Measurements from ENCODE around the gene COMMD6.

The COMMD6 gene

DNA sequence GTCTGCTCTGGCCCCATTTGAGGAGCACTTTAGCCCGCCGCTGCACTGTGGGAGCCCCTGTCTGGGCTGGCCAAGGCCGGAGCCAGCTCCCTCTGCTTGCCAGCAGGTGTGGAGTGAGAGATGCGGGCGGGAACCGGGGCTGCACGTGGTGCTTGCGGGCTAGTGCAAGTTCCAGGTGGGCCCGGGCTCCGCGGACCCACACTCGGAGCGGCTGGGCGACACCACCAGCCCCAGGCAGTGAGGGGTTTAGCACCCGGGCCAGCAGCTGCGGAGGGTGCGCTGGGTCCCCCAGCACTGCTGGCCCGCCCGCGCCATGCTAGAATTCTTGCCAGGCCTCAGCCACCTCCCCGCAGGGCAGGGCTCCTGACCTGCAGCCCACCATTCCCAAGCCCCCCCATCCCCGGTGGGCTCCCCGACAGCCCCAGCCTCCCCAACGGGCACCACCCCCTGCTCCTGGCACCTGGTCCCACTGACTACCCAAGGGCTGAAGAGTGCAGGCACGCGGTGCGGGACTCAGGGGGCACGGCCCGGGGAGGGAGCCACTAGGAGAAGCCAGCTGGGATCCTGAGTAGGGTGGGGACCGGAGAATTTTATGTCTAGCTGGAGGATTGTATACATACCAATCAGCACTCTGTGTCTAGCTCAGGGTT lies 19.1 kb downstream of the COMMD6 start:
- H3K36me3 ChIP-seq (ENCODE audit: insufficient read depth, low read length) = no peaks in the 10 kb centered on the region
- no peak overlapping the region for H3K4me3 ChIP-seq (ENCODE audit: low read length)
- no peak overlapping the region for H3K4me2 ChIP-seq (ENCODE audit: low read length)
- H3K9me3 ChIP-seq (replicated peaks; ENCODE audit: low read length) = no peaks in the 10 kb centered on the region
- H3K9ac ChIP-seq (ENCODE audit: low read depth, low read length) = no peak overlapping the region
- no peaks in the 10 kb centered on the region for H3K27me3 ChIP-seq (ENCODE audit: control insufficient read depth, insufficient read depth, low read length)
- no peaks in the 10 kb centered on the region for H3K4me1 ChIP-seq (ENCODE audit: control insufficient read depth, insufficient read depth, low read length)

GRCh38 chr13:75514080-75514995 lies 23.3 kb downstream of the COMMD6 start:
- Histone ChIP-seq H3K4me2 (ENCODE audit: low read length) (no peak overlapping the region), H3K4me1 (ENCODE audit: control insufficient read depth, insufficient read depth, low read length) (no peaks in the 10 kb centered on the region), H3K36me3 (ENCODE audit: insufficient read depth, low read length) (no peaks in the 10 kb centered on the region), H3K4me3 (ENCODE audit: low read length) (no peak overlapping the region), H3K9me3 (replicated peaks; ENCODE audit: low read length) (no peaks in the 10 kb centered on the region), H3K27me3 (ENCODE audit: control insufficient read depth, insufficient read depth, low read length) (no peaks in the 10 kb centered on the region), H3K9ac (ENCODE audit: low read depth, low read length) (no peak overlapping the region)

GRCh38 chr13:75513271-75513670 lies 24.4 kb downstream of the COMMD6 start:
- Histone ChIP-seq H3K4me1 (ENCODE audit: control insufficient read depth, insufficient read depth, low read length) (no peaks in the 10 kb centered on the region), H3K4me3 (ENCODE audit: low read length) (no peak overlapping the region), H3K36me3 (ENCODE audit: insufficient read depth, low read length) (no peaks in the 10 kb centered on the region), H3K9me3 (replicated peaks; ENCODE audit: low read length) (no peaks in the 10 kb centered on the region), H3K4me2 (ENCODE audit: low read length) (no peak overlapping the region), H3K27me3 (ENCODE audit: control insufficient read depth, insufficient read depth, low read length) (no peaks in the 10 kb centered on the region), H3K9ac (ENCODE audit: low read depth, low read length) (no peak overlapping the region)

- no peaks in the 10 kb centered on the region for H3K36me3 ChIP-seq (ENCODE audit: insufficient read depth, low read length)
Observed at GRCh38 chr13:75512253-75512652, 25.4 kb downstream of the COMMD6 start.

GRCh38 chr13:75511051-75511625 lies 26.5 kb downstream of the COMMD6 start:
- Histone ChIP-seq H3K36me3 (ENCODE audit: insufficient read depth, low read length) (no peaks in the 10 kb centered on the region), H3K9me3 (replicated peaks; ENCODE audit: low read length) (no peaks in the 10 kb centered on the region), H3K4me3 (ENCODE audit: low read length) (no peak overlapping the region), H3K9ac (ENCODE audit: low read depth, low read length) (no peak overlapping the region), H3K4me1 (ENCODE audit: control insufficient read depth, insufficient read depth, low read length) (no peaks in the 10 kb centered on the region), H3K27me3 (ENCODE audit: control insufficient read depth, insufficient read depth, low read length) (no peaks in the 10 kb centered on the region), H3K4me2 (ENCODE audit: low read length) (no peak overlapping the region)

More at GRCh38 chr13:75512253-75512652, 25.4 kb downstream of the COMMD6 start:
- Histone ChIP-seq H3K9me3 (replicated peaks; ENCODE audit: low read length) (no peaks in the 10 kb centered on the region), H3K4me2 (ENCODE audit: low read length) (no peak overlapping the region), H3K4me1 (ENCODE audit: control insufficient read depth, insufficient read depth, low read length) (no peaks in the 10 kb centered on the region), H3K9ac (ENCODE audit: low read depth, low read length) (no peak overlapping the region), H3K27me3 (ENCODE audit: control insufficient read depth, insufficient read depth, low read length) (no peaks in the 10 kb centered on the region), H3K4me3 (ENCODE audit: low read length) (no peak overlapping the region)

DNA sequence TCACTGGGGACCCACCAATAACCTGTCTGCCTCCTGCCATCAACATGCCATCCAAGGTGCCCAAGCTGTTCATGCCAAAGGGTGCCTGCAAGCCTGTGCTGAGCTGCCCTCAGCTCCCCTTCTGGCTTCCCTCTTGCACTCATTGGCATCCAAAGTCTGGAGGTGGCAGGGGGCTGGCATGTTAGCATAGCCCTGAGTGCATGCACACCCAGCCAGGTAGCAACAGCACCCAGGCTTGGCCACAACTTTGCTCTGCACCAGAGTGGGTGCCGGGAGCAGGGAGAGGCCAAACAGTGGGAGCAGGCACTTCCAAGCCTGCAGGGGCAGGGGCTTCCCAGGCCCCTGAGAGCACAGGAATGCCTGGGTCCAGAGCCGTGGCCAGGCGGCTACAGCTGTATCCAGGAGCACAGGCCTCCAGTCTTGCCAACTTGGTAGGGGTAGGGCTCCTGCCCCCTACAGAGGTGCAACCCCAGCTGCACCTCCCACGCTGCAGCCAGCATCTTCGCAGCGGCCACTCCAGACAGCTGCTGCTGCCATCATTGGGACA lies 29.6 kb downstream of the COMMD6 start:
- Histone ChIP-seq H3K9ac (ENCODE audit: low read depth, low read length) (no peak overlapping the region), H3K27me3 (ENCODE audit: control insufficient read depth, insufficient read depth, low read length) (no peaks in the 10 kb centered on the region), H3K4me3 (ENCODE audit: low read length) (no peak overlapping the region), H3K9me3 (replicated peaks; ENCODE audit: low read length) (no peaks in the 10 kb centered on the region), H3K36me3 (ENCODE audit: insufficient read depth, low read length) (no peaks in the 10 kb centered on the region), H3K4me1 (ENCODE audit: control insufficient read depth, insufficient read depth, low read length) (no peaks in the 10 kb centered on the region), H3K4me2 (ENCODE audit: low read length) (no peak overlapping the region)

GRCh38 chr13:75507027-75508001 lies 30.3 kb downstream of the COMMD6 start:
- H3K4me2 ChIP-seq (ENCODE audit: low read length) = no peak overlapping the region
- H3K9me3 ChIP-seq (replicated peaks; ENCODE audit: low read length) = no peaks in the 10 kb centered on the region
- H3K27me3 ChIP-seq (ENCODE audit: control insufficient read depth, insufficient read depth, low read length) = no peaks in the 10 kb centered on the region
- no peaks in the 10 kb centered on the region for H3K4me1 ChIP-seq (ENCODE audit: control insufficient read depth, insufficient read depth, low read length)
- H3K36me3 ChIP-seq (ENCODE audit: insufficient read depth, low read length) = no peaks in the 10 kb centered on the region
- H3K4me3 ChIP-seq (ENCODE audit: low read length) = no peak overlapping the region
- no peak overlapping the region for H3K9ac ChIP-seq (ENCODE audit: low read depth, low read length)

DNA sequence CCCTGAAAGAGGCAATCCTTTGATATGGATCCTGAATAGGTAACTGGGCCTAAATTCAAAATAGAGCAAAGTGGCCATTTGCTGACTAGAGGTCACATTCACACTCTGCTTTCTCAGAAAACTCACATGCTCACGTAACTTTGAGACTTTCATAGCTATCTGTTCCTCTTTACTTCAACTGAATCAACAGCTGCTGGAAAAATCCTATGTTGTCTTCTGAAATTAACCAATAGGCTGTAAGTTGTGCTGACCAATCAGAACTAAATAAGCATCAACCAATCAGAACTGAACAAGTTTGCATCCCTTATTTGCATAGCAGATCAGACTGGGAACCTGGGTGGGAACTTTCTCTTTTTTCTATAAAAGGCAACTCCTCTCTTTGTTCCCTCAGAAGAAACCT lies 31.6 kb downstream of the COMMD6 start:
- no peak overlapping the region for H3K9ac ChIP-seq (ENCODE audit: low read depth, low read length)
- no peak overlapping the region for H3K4me2 ChIP-seq (ENCODE audit: low read length)
- no peak overlapping the region for H3K4me3 ChIP-seq (ENCODE audit: low read length)
- H3K9me3 ChIP-seq (replicated peaks; ENCODE audit: low read length) = no peaks in the 10 kb centered on the region
- H3K36me3 ChIP-seq (ENCODE audit: insufficient read depth, low read length) = no peaks in the 10 kb centered on the region
- H3K4me1 ChIP-seq (ENCODE audit: control insufficient read depth, insufficient read depth, low read length) = no peaks in the 10 kb centered on the region
- H3K27me3 ChIP-seq (ENCODE audit: control insufficient read depth, insufficient read depth, low read length) = no peaks in the 10 kb centered on the region

DNA sequence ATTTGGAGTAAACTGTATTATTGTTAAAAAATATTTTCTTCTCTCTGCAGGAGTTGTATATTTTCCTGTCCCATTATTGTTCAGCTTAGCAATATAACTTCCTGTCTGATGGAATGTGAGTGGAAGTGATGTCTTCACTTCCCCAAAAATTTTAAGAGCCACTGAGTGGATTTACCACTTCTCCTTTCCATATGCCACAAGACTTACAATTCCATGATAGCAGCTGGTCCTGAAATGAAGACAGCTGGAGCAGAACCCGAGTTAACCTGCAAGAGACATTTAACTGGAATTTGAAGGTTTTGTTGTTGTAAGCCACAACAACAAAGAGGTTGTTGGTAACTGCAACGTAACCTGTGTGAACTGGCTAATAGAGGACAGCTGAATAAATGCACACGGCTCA lies 32.3 kb downstream of the COMMD6 start:
- Histone ChIP-seq H3K9ac (ENCODE audit: low read depth, low read length) (no peak overlapping the region), H3K9me3 (replicated peaks; ENCODE audit: low read length) (no peaks in the 10 kb centered on the region), H3K36me3 (ENCODE audit: insufficient read depth, low read length) (no peaks in the 10 kb centered on the region), H3K27me3 (ENCODE audit: control insufficient read depth, insufficient read depth, low read length) (no peaks in the 10 kb centered on the region), H3K4me1 (ENCODE audit: control insufficient read depth, insufficient read depth, low read length) (no peaks in the 10 kb centered on the region), H3K4me2 (ENCODE audit: low read length) (no peak overlapping the region), H3K4me3 (ENCODE audit: low read length) (no peak overlapping the region)

GRCh38 chr13:75495938-75496337 lies 41.7 kb downstream of the COMMD6 start:
- Histone ChIP-seq H3K4me2 (ENCODE audit: low read length) (no peak overlapping the region), H3K27me3 (ENCODE audit: control insufficient read depth, insufficient read depth, low read length) (no peaks in the 10 kb centered on the region), H3K36me3 (ENCODE audit: insufficient read depth, low read length) (no peaks in the 10 kb centered on the region), H3K4me1 (ENCODE audit: control insufficient read depth, insufficient read depth, low read length) (no peaks in the 10 kb centered on the region), H3K9me3 (replicated peaks; ENCODE audit: low read length) (no peaks in the 10 kb centered on the region), H3K4me3 (ENCODE audit: low read length) (no peak overlapping the region), H3K9ac (ENCODE audit: low read depth, low read length) (no peak overlapping the region)
